Sigmoid colon (tissue), 7 donors: Measurements from ENCODE around the gene SETD1B. TPM values are rescaled to one million over a fixed set of nuclear protein-coding genes. Genes with fewer than 3 reads are reported as not detected.
"Not testable (repeated sequence)": the region's sequence is repeated elsewhere in the genome, so short reads cannot be mapped to it uniquely, and the experiment has no call there.

Experiments used
- DNase-seq: peaks from one replicate; pipeline ENCODE4 v3.0.0-alpha.2; 2019
- H3K27ac ChIP-seq, 4 donors: fragments of 200-600 bp; sonication (generic); one replicate each; pipeline ENCODE4 v1.5.1; 2016 to 2019; ENCODE audit warnings: mild to moderate bottlenecking in 1 of 4
- H3K27me3 ChIP-seq, 3 donors: fragments of 200-600 bp; sonication (generic); one replicate each; pipeline ENCODE4 v1.5.1; 2019; ENCODE audit warnings: mild to moderate bottlenecking in 1 of 3
- H3K36me3 ChIP-seq, 4 donors: fragments of 200-600 bp; sonication (generic); one replicate each; pipeline ENCODE4 v1.5.1; 2016 to 2019
- H3K4me1 ChIP-seq, 4 donors: fragments of 200-600 bp; sonication (generic); one replicate each; pipeline ENCODE4 v1.5.1; 2017 to 2019
- H3K4me3 ChIP-seq, 4 donors: fragments of 200-600 bp; sonication (generic); one replicate each; pipeline ENCODE4 v1.5.1; 2017 to 2019; ENCODE audit warnings: mild to moderate bottlenecking in 2 of 4, moderate library complexity in 1 of 4
- H3K9me3 ChIP-seq, 4 donors: fragments of 200-600 bp in 3 of 4; sonication (generic) in 3 of 4; one replicate each; pipeline versions ENCODE4 v1.5.1 to v1.6.1; 2013 to 2019
- EP300 ChIP-seq, 4 donors: sonication (generic); formaldehyde crosslinking; IDR thresholded peaks; one replicate each; pipeline ENCODE4 v1.6.1; 2017; ENCODE audit warnings: antibody characterized with exemption in 4 of 4
- POLR2A ChIP-seq, 2 donors: fragments of 450-650 bp; IDR thresholded peaks; one replicate each; pipeline ENCODE4 v1.6.1; 2016; ENCODE audit warnings: antibody characterized with exemption in 2 of 2, mild to moderate bottlenecking in 2 of 2, moderate library complexity in 2 of 2
- POLR2AphosphoS5 ChIP-seq, 4 donors: sonication (generic); formaldehyde crosslinking; IDR thresholded peaks; one replicate each; pipeline ENCODE4 v1.6.1; 2017; ENCODE audit warnings: antibody characterized with exemption in 4 of 4
- WGBS, 2 donors: extraction: QIAGEN DNeasy Blood & Tissue Kit; methylation state at CpG; one replicate each; pipeline ENCODE4 v1.1.7; 2013; 5-methylcytosine and 5-hydroxymethylcytosine counted together
- intact Hi-C: fragments of 100-400 bp; cut with DNase I; formaldehyde crosslinking; loops from one replicate; pipeline ENCODE4 v1.15.1; 2023
- polyA plus RNA-seq, 3 donors: library from polyadenylated mRNA; stranded (reverse); fragments of 200-250 nt; gene quantifications; one replicate each; pipeline ENCODE4 v1.2.3, GENCODE V29; 2013
- small RNA-seq, 3 donors: library from RNA; depleted of rRNA; stranded (forward); fragments of <200 nt; gene quantifications; one replicate each; pipeline ENCODE3, GENCODE V24; 2016
- total RNA-seq, 4 donors: library from RNA; depleted of rRNA; stranded (reverse); fragments of >200 nt; gene quantifications; one replicate each; pipeline ENCODE4 v1.1.0, GENCODE V29; 2016
- TF ChIP-seq, protein P1 (sequence below), 4 experiments: fragments of 450-650 bp in 3 of 4; fragments of 200-600 bp in 1 of 4; IDR thresholded peaks; one replicate each; pipeline ENCODE4 v1.5.1; 2016 to 2019; ENCODE audit warnings: antibody characterized with exemption in 4 of 4, mild to moderate bottlenecking in 3 of 4, moderate library complexity in 2 of 4
- donor health status: healthy with polysubstance abuse.
- donor health status: Bipolar disorder and iron deficiency.
- donor health status: healthy.

Gene SETD1B
- total and polyA plus RNA-seq, 7 donors, result 2.4 to 16.9 (median 8.2) TPM

DNA sequence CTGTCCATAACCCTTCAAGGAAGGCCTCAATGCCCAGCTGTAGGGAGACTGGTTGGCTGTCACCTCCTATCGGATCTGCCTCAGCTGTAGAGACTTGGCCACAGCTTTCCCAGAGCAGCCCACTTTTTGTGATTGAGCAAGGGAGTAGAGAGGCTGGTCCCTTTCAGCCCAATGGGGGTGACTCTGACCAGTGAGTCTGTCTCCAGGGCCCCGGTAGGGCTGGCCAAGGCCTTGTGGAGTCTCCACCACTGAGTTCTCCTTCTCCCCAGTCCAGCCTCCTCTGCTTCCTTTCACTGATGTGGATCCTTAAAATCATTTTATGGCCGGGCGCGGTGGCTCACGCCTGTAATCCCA lies 69.4 kb downstream of the SETD1B start:
- Histone ChIP-seq H3K27me3 (no peaks in the 10 kb centered on the region), H3K4me3 (no peak overlapping the region), H3K36me3 (no peaks in the 10 kb centered on the region), H3K9me3 (no peaks in the 10 kb centered on the region), H3K27ac (peak overlapping the region; percentile 49 to 86 (median 72)), H3K4me1 (peaks cover 0 to 19% (median 16%) of the 10 kb centered on the region in 4 donors)
- TF ChIP-seq POLR2A (IDR thresholded peaks at IDR 0.05) (no peak), POLR2AphosphoS5 (IDR thresholded peaks at IDR 0.05) (no peak), EP300 (IDR thresholded peaks at IDR 0.05) (no peak)
- TF ChIP-seq, protein P1, sequence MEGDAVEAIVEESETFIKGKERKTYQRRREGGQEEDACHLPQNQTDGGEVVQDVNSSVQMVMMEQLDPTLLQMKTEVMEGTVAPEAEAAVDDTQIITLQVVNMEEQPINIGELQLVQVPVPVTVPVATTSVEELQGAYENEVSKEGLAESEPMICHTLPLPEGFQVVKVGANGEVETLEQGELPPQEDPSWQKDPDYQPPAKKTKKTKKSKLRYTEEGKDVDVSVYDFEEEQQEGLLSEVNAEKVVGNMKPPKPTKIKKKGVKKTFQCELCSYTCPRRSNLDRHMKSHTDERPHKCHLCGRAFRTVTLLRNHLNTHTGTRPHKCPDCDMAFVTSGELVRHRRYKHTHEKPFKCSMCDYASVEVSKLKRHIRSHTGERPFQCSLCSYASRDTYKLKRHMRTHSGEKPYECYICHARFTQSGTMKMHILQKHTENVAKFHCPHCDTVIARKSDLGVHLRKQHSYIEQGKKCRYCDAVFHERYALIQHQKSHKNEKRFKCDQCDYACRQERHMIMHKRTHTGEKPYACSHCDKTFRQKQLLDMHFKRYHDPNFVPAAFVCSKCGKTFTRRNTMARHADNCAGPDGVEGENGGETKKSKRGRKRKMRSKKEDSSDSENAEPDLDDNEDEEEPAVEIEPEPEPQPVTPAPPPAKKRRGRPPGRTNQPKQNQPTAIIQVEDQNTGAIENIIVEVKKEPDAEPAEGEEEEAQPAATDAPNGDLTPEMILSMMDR (IDR thresholded peaks at IDR 0.05), result no peak
- WGBS, 2 donors, result 77 to 85% methylated on average over 6 of the region's 6 CpGs
- DNase-seq, result peak; percentile 72
- intact Hi-C loops, result no loop called here

DNA sequence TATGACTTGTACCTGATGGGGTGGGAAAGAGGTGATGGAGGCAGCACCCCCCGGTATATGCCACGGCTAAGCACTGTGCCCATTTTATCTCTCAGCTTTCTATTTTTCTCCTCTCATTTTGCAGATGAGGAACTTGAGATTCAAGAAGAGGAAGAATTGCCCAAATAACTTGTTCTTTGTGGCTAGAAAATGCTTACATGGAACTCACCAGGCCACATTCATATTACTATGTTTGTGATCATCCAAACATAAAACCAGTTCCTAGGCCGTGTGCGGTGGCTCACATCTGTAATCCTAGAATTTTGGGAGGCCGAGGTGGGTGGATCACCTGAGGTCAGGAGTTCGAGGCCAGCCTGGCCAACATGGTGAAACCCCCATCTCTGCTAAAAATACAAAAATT lies 70.3 kb downstream of the SETD1B start:
- DNase-seq, result no peak
- TF ChIP-seq, protein P1 (IDR thresholded peaks at IDR 0.05), result no peak
- TF ChIP-seq EP300 (IDR thresholded peaks at IDR 0.05) (no peak), POLR2A (IDR thresholded peaks at IDR 0.05) (no peak), POLR2AphosphoS5 (IDR thresholded peaks at IDR 0.05) (no peak)
- Histone ChIP-seq H3K27me3 (no peaks in the 10 kb centered on the region), H3K4me1 (peaks cover 0 to 19% (median 16%) of the 10 kb centered on the region in 4 donors), H3K9me3 (no peaks in the 10 kb centered on the region), H3K36me3 (no peaks in the 10 kb centered on the region), H3K4me3 (no peak overlapping the region), H3K27ac (peak overlapping the region in 2 of 4 donors; percentile 77 to 86)
- intact Hi-C loops, result no loop called here
- 81 to 90% methylated on average over 6 of the region's 6 CpGs for WGBS, 2 donors

DNA sequence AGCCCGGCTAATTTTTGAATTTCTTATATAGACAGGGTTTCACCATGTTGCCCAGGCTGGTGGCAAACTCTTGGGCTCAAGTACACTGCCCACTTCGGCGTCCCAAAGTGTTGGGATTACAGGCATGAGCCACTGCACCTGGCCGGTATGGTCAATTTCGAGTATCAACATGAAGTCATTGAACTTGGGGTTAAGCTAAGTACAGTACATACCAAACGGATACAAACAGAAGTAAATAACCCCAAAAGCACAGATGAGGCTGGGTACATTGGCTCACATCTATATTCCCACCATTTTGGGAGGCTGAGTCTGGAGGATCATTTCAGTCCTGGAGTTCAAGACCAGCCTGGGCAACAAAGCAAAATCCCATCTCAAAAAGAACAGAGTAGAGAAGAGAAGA lies 71.8 kb downstream of the SETD1B start:
- Histone ChIP-seq H3K27ac (no peak overlapping the region), H3K4me3 (no peak overlapping the region), H3K4me1 (peaks cover 0 to 19% (median 16%) of the 10 kb centered on the region in 4 donors), H3K9me3 (no peaks in the 10 kb centered on the region), H3K36me3 (no peaks in the 10 kb centered on the region), H3K27me3 (no peaks in the 10 kb centered on the region)
- no peak for DNase-seq
- TF ChIP-seq EP300 (IDR thresholded peaks at IDR 0.05) (no peak), POLR2A (IDR thresholded peaks at IDR 0.05) (no peak), POLR2AphosphoS5 (IDR thresholded peaks at IDR 0.05) (no peak)
- TF ChIP-seq, protein P1 (IDR thresholded peaks at IDR 0.05), result no peak
- WGBS, 2 donors, result 91 to 94% methylated on average over 6 of the region's 6 CpGs
- intact Hi-C loops, result no loop called here

DNA sequence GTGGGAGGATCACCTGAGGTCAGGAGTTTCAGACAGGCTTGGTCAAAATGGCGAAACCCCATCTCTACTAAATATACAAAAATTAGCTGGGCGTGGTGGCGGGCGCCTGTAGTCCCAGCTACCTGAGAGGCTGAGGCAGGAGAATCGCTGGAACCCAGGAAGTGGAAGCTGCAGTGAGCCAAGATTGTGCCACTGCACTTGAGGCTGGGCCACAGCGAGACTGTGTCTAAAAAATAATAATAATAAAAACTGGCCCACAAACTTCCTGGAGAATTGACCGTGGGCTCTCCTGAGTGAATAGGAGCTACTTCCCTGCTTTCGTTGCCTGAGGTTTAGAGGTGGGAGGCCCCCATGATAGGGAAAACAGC lies 72.3 kb downstream of the SETD1B start:
- H3K4me3 ChIP-seq, intact Hi-C loops, H3K27me3 ChIP-seq, DNase-seq, H3K9me3 ChIP-seq, H3K36me3 ChIP-seq, H3K27ac ChIP-seq: not testable (repeated sequence)
- 93 to 95% methylated on average over 8 of the region's 8 CpGs for WGBS, 2 donors
- H3K4me1 ChIP-seq, result peaks cover 0 to 19% (median 16%) of the 10 kb centered on the region in 4 donors

Small RNA genes lying within 50 kb of the gene (small RNA-seq; reads per million reads assigned to genes)
- gene AC069503.3, result 0 reads per million in 3 donors

Other genes with a start within 250 kb of the SETD1B start
- 10 to 100 TPM; 16.1 to 31.7 (median 18.5) TPM for gene KDM2B, start 223.0 kb upstream of the SETD1B start, total RNA-seq
- gene KDM2B, start 223.0 kb upstream of the SETD1B start, polyA plus RNA-seq, result 10 to 100 TPM in 1 of 3 donors, 1 to 10 TPM in 2; 4.8 to 23.2 (median 9.9) TPM
- gene ORAI1, start 177.5 kb upstream of the SETD1B start, total RNA-seq, result 10 to 100 TPM in 2 of 4 donors, 1 to 10 TPM in 2; 5.4 to 12.2 (median 9.0) TPM
- 10 to 100 TPM in 1 of 3 donors, 1 to 10 TPM in 2; 5.3 to 24.9 (median 9.6) TPM for gene ORAI1, start 177.5 kb upstream of the SETD1B start, polyA plus RNA-seq
- not detected for gene MORN3, start 134.4 kb upstream of the SETD1B start, total RNA-seq
- 1 to 10 TPM in 1 of 3 donors, under 1 TPM in 1, not detected in 1; 0.90 to 1.2 TPM for gene MORN3, start 134.4 kb upstream of the SETD1B start, polyA plus RNA-seq
- gene TMEM120B, start 91.3 kb upstream of the SETD1B start, total RNA-seq, result 1 to 10 TPM; 2.9 to 8.9 (median 4.2) TPM
- 1 to 10 TPM; 1.2 to 5.3 (median 1.8) TPM for gene TMEM120B, start 91.3 kb upstream of the SETD1B start, polyA plus RNA-seq
- 10 to 100 TPM in 1 of 4 donors, 1 to 10 TPM in 3; 7.6 to 15.0 (median 8.1) TPM for gene RHOF, start 10.3 kb upstream of the SETD1B start, total RNA-seq
- gene RHOF, start 10.3 kb upstream of the SETD1B start, polyA plus RNA-seq, result 100 to 1,000 TPM in 1 of 3 donors, 10 to 100 TPM in 2; 35.4 to 132 (median 48.9) TPM
- 1 to 10 TPM in 1 of 4 donors, under 1 TPM in 3; 0.27 to 2.8 (median 0.34) TPM for gene HPD, start 54.9 kb downstream of the SETD1B start, total RNA-seq
- gene HPD, start 54.9 kb downstream of the SETD1B start, polyA plus RNA-seq, result 1 to 10 TPM in 1 of 3 donors, under 1 TPM in 1, not detected in 1; 0.86 to 2.4 TPM
- gene PSMD9, start 84.8 kb downstream of the SETD1B start, total RNA-seq, result 10 to 100 TPM; 28.5 to 91.4 (median 39.1) TPM
- 100 to 1,000 TPM in 2 of 3 donors, 10 to 100 TPM in 1; 92.9 to 108 (median 102) TPM for gene PSMD9, start 84.8 kb downstream of the SETD1B start, polyA plus RNA-seq
- 1 to 10 TPM in 3 of 4 donors, under 1 TPM in 1; 0.68 to 3.0 (median 1.2) TPM for gene CFAP251, start 114.6 kb downstream of the SETD1B start, total RNA-seq
- 1 to 10 TPM in 1 of 3 donors, under 1 TPM in 1, not detected in 1; 0.98 to 1.2 TPM for gene CFAP251, start 114.6 kb downstream of the SETD1B start, polyA plus RNA-seq
- 1 to 10 TPM; 6.2 to 6.9 (median 6.5) TPM for gene BCL7A, start 217.9 kb downstream of the SETD1B start, total RNA-seq
- gene BCL7A, start 217.9 kb downstream of the SETD1B start, polyA plus RNA-seq, result 1 to 10 TPM; 1.2 to 7.4 (median 3.5) TPM